Astrocyte (in vitro differentiated cells and primary cell): ENCODE measurements around the gene NCAM2.

Source experiments
- CTCF ChIP-seq: IDR thresholded peaks from 2 replicates; pipeline ENCODE4 v1.5.1; 2011; ENCODE audit warnings: low read depth, mild to moderate bottlenecking, inconsistent platforms, low read length, moderate library complexity; ENCODE audit not compliant: insufficient read depth
- EZH2 ChIP-seq: IDR thresholded peaks from 2 replicates; pipeline ENCODE4 v1.6.1; 2012; ENCODE audit warnings: mild to moderate bottlenecking, low read length, inconsistent platforms; ENCODE audit not compliant: insufficient read depth

DNA sequence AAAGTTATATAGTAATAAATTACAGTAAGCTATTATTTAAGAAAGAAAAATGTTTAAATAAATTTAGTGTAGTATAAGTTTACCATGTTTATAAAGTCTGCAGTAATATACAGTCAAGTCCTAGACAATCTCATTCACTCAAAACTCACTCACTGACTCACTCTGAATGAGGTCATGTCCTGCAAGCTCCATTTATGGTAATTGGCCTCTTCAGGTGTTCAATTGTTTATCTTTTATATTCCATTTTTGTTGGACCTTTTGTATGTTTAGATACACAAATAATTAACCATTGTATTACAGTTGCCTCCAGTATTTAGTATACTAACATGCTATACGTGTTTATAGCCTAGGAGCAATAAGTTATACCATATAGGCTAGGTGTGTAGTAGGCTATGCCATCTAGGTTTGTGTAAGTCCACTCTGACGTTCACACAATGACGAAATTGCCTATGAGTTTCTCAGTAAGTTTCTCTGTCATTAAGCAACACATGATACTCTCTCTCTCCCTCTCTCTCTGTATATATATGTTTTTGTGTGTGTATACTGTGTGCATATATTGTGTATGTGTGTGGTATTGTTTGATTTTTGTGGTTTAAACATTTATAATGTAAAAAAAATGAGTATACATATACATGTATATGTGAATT, 161.2 kb downstream of the NCAM2 start:
- TF ChIP-seq CTCF, result no peak
- no peak for TF ChIP-seq EZH2
